22Rv1 (cell line): Measurements from ENCODE around the gene CDNF.

Source experiments
- H3K27ac ChIP-seq: fragments of 450-650 bp; 2 replicates; pipeline ENCODE4 v1.5.1; 2017
- ZFX ChIP-seq: fragments of 450-650 bp; IDR thresholded peaks from 2 replicates; pipeline ENCODE4 v1.6.1; 2017; ENCODE audit warnings: antibody characterized with exemption, borderline replicate concordance
- TF ChIP-seq, protein P1 (sequence below): fragments of 450-650 bp; IDR thresholded peaks from 2 replicates; pipeline ENCODE4 v1.5.1; 2017; ENCODE audit warnings: mild to moderate bottlenecking

The CDNF gene

DNA sequence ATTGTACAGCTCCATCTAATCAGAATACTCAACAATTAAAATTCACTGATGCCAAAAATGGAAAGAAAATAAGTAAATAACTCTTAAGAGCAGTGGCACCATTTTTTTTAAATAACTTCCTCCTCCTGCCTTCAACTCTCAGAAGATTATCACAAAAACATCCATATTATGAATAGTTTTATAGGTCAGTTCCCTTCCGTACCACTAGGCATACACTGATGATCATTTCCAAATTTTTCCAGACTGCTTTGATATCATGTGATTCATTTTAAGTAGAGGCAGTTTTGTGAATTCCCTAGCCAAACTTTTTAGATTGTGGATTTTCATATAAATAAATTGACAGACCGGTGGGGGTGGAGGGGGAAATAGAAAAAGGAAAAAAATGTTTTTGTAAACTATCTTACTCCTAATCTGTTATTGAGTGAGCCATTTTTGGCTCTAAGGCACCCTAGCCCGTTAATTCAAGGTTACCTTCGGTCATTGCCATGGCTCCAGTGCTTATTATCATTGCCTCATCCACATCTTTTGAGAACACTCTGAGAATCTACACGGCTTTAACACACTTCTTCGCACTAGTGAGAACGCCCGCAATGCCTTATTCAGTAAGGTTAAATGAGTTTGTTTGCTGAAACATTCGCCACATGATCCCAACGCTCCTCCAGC lies 64.2 kb downstream of the CDNF start:
- TF ChIP-seq, protein P1, sequence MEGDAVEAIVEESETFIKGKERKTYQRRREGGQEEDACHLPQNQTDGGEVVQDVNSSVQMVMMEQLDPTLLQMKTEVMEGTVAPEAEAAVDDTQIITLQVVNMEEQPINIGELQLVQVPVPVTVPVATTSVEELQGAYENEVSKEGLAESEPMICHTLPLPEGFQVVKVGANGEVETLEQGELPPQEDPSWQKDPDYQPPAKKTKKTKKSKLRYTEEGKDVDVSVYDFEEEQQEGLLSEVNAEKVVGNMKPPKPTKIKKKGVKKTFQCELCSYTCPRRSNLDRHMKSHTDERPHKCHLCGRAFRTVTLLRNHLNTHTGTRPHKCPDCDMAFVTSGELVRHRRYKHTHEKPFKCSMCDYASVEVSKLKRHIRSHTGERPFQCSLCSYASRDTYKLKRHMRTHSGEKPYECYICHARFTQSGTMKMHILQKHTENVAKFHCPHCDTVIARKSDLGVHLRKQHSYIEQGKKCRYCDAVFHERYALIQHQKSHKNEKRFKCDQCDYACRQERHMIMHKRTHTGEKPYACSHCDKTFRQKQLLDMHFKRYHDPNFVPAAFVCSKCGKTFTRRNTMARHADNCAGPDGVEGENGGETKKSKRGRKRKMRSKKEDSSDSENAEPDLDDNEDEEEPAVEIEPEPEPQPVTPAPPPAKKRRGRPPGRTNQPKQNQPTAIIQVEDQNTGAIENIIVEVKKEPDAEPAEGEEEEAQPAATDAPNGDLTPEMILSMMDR: no peak
- no peak for TF ChIP-seq ZFX
- H3K27ac ChIP-seq: no peak overlapping the region

DNA sequence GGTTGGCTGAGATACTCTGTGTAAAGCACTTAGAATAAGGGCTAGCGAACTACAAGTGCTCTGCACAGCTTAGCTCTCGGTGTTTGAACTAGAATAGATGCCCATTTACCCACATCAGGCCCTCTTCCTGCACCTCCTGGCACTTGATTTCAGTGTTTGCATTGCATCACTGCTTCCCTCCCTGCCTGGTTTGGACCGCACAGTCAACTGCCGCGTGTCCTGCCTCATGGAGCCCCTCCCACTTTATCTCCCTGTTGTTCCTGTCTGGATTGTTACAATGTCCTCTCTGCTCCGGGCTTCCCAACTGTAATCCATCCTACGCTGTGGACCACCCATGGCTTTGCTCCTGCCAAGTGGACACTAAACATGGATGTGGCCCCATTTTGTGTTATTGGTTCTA lies 65.4 kb downstream of the CDNF start:
- TF ChIP-seq ZFX: no peak
- TF ChIP-seq, protein P1: no peak
- no peak overlapping the region for H3K27ac ChIP-seq

- TF ChIP-seq, protein P1: no peak
- no peak for TF ChIP-seq ZFX
- H3K27ac ChIP-seq: no peak overlapping the region
Observed at GRCh38 chr10:14770927-14771326, 66.9 kb downstream of the CDNF start.
